ENCODE data around the gene APOL1. TPM values are rescaled to one million over a fixed set of nuclear protein-coding genes. Genes with fewer than 3 reads are reported as not detected.

APOL1 gene, protein sequence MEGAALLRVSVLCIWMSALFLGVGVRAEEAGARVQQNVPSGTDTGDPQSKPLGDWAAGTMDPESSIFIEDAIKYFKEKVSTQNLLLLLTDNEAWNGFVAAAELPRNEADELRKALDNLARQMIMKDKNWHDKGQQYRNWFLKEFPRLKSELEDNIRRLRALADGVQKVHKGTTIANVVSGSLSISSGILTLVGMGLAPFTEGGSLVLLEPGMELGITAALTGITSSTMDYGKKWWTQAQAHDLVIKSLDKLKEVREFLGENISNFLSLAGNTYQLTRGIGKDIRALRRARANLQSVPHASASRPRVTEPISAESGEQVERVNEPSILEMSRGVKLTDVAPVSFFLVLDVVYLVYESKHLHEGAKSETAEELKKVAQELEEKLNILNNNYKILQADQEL
- 0.63 TPM for total RNA-seq

DNA sequence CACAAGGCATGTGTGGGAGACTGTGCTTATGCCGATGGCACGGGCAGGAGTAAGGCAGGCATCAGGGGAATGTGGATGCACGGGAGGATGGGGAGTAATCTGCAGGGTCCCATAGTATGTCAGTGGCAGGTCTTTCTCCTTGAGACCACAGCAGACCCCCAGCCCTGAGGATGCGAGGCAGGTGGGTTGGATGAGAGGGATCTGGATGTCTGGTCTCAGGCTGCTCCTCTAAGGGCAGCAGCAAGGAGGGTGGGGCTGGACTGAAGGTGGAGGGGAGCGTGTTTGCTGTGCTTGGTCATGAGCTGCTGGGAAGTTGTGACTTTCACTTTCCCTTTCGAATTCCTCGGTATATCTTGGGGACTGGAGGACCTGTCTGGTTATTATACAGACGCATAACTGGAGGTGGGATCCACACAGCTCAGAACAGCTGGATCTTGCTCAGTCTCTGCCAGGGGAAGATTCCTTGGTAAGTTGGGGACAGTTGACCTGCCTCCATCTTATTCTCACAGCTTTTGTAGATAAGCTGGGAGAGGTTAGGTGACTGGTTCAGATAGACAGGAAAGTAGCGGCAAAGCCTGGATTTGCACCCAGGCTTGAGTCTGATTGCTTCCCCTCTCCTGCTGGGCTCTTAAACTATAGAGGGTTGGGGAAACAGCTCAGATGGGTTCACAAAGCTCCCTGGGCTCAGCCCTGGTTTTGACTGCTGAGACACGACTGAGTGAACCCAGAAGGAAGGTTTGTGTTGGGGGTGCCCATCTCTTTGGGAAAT is at the start of gene APOL1:
Gene APOL1, plus strand, starts transcription at position 380 of the 769 bp plus-strand sequence. CDS start 1,823 bp downstream, outside the sequence.

GRCh38 chr22:36239401-36240171 is 13.3 kb upstream of the APOL1 start, which contains the start of gene APOL2:
APOL2 (minus strand) TSS chr22:36239527; CDS start chr22:36233162, 6,365 bp downstream.

Small RNA genes within 50 kb of the gene (small RNA-seq; reads per million reads assigned to genes)
- gene MIR6819 (ENCODE audit: low replicate concordance), result not detected

Other genes with a start within 250 kb of the APOL1 start
- 677 TPM for gene RBFOX2, start 224.3 kb upstream of the APOL1 start, total RNA-seq
- 0.94 TPM for gene APOL3, start 92.4 kb upstream of the APOL1 start, total RNA-seq
- 18.8 TPM for gene APOL4, start 51.3 kb upstream of the APOL1 start, total RNA-seq
- gene APOL2, start 13.6 kb upstream of the APOL1 start, total RNA-seq, result 5.0 TPM
- 49.5 TPM for gene MYH9, start 134.8 kb downstream of the APOL1 start, total RNA-seq
- gene TXN2, start 228.5 kb downstream of the APOL1 start, total RNA-seq, result 13.1 TPM